Measurements from ENCODE around the gene WFDC2.

- TF ChIP-seq EZH2 (IDR thresholded peaks at IDR 0.05; ENCODE audit: insufficient read depth, poor library complexity, severe bottlenecking) (no peak), EZH2phosphoT487 (IDR thresholded peaks at IDR 0.05; ENCODE audit: insufficient read depth, low read depth) (no peak)
These were observed 10.3 kb downstream of the WFDC2 start for GRCh38 chr20:45479822-45480221.

Measured in GM23248 (cell line).